ENCODE results near the gene ABHD17A.
A peak's percentile ranks its signal among the peaks of the same experiment; 100 is the strongest.

- TF ChIP-seq CTCF (IDR thresholded peaks at IDR 0.05; ENCODE audit: control extremely low read depth in 1 of 3, insufficient read depth in 1 of 3, low read depth in 1 of 3, low read length in 3 of 3) (no peak), EZH2 (IDR thresholded peaks at IDR 0.05; ENCODE audit: low read depth, low read length, severe bottlenecking) (no peak), POLR2A (IDR thresholded peaks at IDR 0.05; ENCODE audit: control extremely low read depth in 1 of 2, low read depth in 2 of 2, low read length in 2 of 2) (peak in 1 of 2 experiments; percentile 82; a peak in 1 of 3 replicates)
Measured at GRCh38 chr19:1905110-1905862, 20.0 kb upstream of the ABHD17A start, which contains the start of the genes ADAT3 and SCAMP4.
